Gastroesophageal sphincter (tissue), 4 donors: Measurements from ENCODE around the gene MTG1. TPM values are rescaled to one million over a fixed set of nuclear protein-coding genes. Genes with fewer than 3 reads are reported as not detected.

Experiments
- ATAC-seq: fragments of 150-250 bp; one replicate; pipeline ENCODE4 v1.9.1; 2016; ENCODE audit warnings: mild to moderate bottlenecking, moderate library complexity
- H3K27ac ChIP-seq, 4 donors: fragments of 200-600 bp; sonication (generic) in 3 of 4; 1 replicate in 3 of 4; 2 replicates in 1 of 4; pipeline ENCODE4 v1.5.1; 2016 to 2019
- H3K27me3 ChIP-seq: fragments of 200-600 bp; sonication (generic); one replicate; pipeline ENCODE4 v1.5.1; 2019
- H3K36me3 ChIP-seq, 2 donors: fragments of 200-600 bp; sonication (generic); one replicate each; pipeline ENCODE4 v1.5.1; 2019; ENCODE audit warnings: control low read depth in 1 of 2
- H3K4me1 ChIP-seq, 3 donors: fragments of 200-600 bp; sonication (generic); 1 replicate in 2 of 3; 2 replicates in 1 of 3; pipeline ENCODE4 v1.5.1; 2016 to 2019; ENCODE audit warnings: control low read depth in 2 of 3
- H3K4me3 ChIP-seq, 2 donors: fragments of 200-600 bp; sonication (generic); one replicate each; pipeline ENCODE4 v1.5.1; 2019; ENCODE audit warnings: mild to moderate bottlenecking in 1 of 2, moderate library complexity in 1 of 2
- H3K9me3 ChIP-seq, 3 donors: fragments of 200-600 bp; sonication (generic); one replicate each; pipeline ENCODE4 v1.5.1; 2017 to 2019; ENCODE audit warnings: control low read depth in 2 of 3
- EP300 ChIP-seq: sonication (generic); formaldehyde crosslinking; IDR thresholded peaks from one replicate; pipeline ENCODE4 v1.6.1; 2017; ENCODE audit warnings: antibody characterized with exemption, mild to moderate bottlenecking
- POLR2A ChIP-seq, 2 donors: fragments of 450-650 bp; IDR thresholded peaks; one replicate each; pipeline ENCODE4 v1.6.1; 2017; ENCODE audit warnings: antibody characterized with exemption in 2 of 2, mild to moderate bottlenecking in 2 of 2, moderate library complexity in 1 of 2
- POLR2AphosphoS5 ChIP-seq: sonication (generic); formaldehyde crosslinking; IDR thresholded peaks from one replicate; pipeline ENCODE4 v1.6.1; 2017; ENCODE audit warnings: antibody characterized with exemption
- WGBS, 2 donors: methylation state at CpG; one replicate each; pipeline ENCODE4 v1.1.5; 2018; ENCODE audit warnings: low coverage in 1 of 2; 5-methylcytosine and 5-hydroxymethylcytosine counted together
- total RNA-seq, 4 donors: library from RNA; depleted of rRNA; stranded (reverse); fragments of >200 nt; gene quantifications; one replicate each; pipeline ENCODE4 v1.1.0, GENCODE V29; 2016
- TF ChIP-seq, protein P1 (sequence below), 4 experiments: fragments of 200-600 bp in 2 of 4; fragments of 450-650 bp in 2 of 4; sonication (generic) in 1 of 4; IDR thresholded peaks; one replicate each; pipeline ENCODE4 v1.5.1; 2017 to 2019; ENCODE audit warnings: antibody characterized with exemption in 4 of 4, mild to moderate bottlenecking in 2 of 4, moderate library complexity in 2 of 4

Gene MTG1
- total RNA-seq, 4 donors from 2014 or later: 13.2 to 25.9 (median 18.4) TPM

DNA sequence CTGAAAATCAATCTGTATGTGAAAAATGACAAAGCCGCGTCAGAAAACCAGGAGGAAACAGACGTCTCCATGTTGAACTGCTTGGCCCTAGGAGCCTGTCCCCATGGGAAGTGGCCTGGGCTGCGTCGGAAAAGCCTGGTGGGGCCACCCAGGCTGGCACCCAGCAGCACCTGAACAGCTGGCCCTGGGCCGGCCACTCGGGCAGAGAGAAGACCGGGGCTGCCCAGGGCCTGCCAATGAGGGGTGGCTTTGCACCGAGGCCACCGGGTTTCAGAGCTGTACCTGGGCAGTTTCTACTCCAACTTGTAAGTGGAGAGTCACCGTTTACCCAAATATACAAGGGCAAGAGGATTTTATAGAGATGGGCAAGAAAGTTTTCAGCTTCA lies 35.0 kb upstream of the MTG1 start:
- ATAC-seq: no peak
- Histone ChIP-seq H3K4me1 (peaks cover 0 to 24% (median 11%) of the 10 kb centered on the region in 3 donors), H3K4me3 (no peak overlapping the region), H3K27me3 (peaks cover 37% of the 10 kb centered on the region), H3K9me3 (no peaks in the 10 kb centered on the region), H3K27ac (peak overlapping the region in 3 of 4 donors; percentile 34 to 76 (median 66)), H3K36me3 (peaks cover 0 to 37% of the 10 kb centered on the region in 2 donors)
- TF ChIP-seq EP300 (no peak), POLR2AphosphoS5 (no peak), POLR2A (IDR thresholded peaks at IDR 0.05) (no peak)
- TF ChIP-seq, protein P1, sequence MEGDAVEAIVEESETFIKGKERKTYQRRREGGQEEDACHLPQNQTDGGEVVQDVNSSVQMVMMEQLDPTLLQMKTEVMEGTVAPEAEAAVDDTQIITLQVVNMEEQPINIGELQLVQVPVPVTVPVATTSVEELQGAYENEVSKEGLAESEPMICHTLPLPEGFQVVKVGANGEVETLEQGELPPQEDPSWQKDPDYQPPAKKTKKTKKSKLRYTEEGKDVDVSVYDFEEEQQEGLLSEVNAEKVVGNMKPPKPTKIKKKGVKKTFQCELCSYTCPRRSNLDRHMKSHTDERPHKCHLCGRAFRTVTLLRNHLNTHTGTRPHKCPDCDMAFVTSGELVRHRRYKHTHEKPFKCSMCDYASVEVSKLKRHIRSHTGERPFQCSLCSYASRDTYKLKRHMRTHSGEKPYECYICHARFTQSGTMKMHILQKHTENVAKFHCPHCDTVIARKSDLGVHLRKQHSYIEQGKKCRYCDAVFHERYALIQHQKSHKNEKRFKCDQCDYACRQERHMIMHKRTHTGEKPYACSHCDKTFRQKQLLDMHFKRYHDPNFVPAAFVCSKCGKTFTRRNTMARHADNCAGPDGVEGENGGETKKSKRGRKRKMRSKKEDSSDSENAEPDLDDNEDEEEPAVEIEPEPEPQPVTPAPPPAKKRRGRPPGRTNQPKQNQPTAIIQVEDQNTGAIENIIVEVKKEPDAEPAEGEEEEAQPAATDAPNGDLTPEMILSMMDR (IDR thresholded peaks at IDR 0.05): no peak
- WGBS, 2 donors: no CpG with 5 or more reads among the region's 11 CpGs

DNA sequence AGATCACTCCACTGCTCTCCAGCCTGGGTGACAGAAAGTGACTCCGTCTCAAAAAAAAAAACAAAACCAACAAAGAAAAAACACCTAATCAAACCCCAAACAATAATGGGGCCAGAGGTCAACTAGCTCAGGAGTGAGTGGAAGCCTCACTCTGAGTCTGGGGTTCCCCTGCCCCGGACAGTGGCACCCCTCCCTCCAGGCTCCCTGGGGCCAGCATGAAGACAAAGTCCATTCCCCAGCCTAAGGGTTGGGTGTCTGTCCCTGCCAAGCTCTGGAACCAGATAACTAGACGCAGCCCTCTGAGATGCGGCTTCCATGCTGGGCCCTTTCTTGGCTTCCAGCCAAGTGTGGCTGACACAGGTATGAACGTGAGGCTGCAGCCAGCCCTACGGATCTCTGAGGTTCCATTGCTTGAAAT lies 34.4 kb upstream of the MTG1 start:
- WGBS, 2 donors: 25 to 75% methylated on average over 1 to 2 of the region's 6 CpGs
- TF ChIP-seq, protein P1 (IDR thresholded peaks at IDR 0.05): no peak
- TF ChIP-seq POLR2A (IDR thresholded peaks at IDR 0.05): no peak
- no peak for TF ChIP-seq EP300
- TF ChIP-seq POLR2AphosphoS5: no peak
- no peak overlapping the region for H3K27ac ChIP-seq
- H3K4me1 ChIP-seq: peaks cover 0 to 24% (median 11%) of the 10 kb centered on the region in 3 donors
- peaks cover 0 to 43% of the 10 kb centered on the region in 2 donors for H3K36me3 ChIP-seq
- no peak overlapping the region for H3K4me3 ChIP-seq
- no peak for ATAC-seq
- H3K27me3 ChIP-seq: peaks cover 32% of the 10 kb centered on the region
- H3K9me3 ChIP-seq: no peaks in the 10 kb centered on the region

DNA sequence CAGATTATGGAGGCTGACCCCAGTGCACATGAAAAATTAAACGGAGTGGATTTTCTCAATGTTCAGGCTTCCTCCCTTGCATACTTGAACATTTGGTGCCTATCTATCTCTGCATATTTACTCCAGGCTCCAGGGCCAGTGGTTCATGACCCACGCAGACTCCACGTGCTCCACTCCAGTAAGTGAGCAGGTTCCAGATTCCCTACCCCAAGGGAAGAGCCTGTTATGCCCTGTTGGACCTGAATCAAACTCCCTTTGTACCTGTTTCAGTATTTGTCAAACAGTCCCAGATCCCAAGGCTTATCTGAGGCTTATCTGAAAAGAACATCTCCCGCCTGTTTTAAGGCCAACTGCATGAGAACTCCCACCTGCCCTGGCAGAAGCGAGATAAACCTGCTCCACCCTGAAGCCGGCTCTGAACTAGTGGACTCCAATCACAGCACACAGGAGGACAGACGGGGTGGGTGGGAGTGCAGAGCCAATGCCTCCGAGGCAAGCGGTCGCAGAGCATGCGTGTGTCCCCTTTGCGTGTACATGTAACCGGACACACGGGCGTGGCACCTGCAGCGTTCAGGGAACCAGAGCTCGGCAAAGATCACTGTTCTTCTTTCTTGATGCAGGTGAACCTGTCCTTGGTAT lies 33.9 kb upstream of the MTG1 start:
- H3K27ac ChIP-seq: no peak overlapping the region
- H3K27me3 ChIP-seq: peaks cover 26% of the 10 kb centered on the region
- H3K4me3 ChIP-seq: no peak overlapping the region
- peaks cover 0 to 24% (median 11%) of the 10 kb centered on the region in 3 donors for H3K4me1 ChIP-seq
- ATAC-seq: no peak
- no peaks in the 10 kb centered on the region for H3K9me3 ChIP-seq
- 43 to 63% methylated on average over 3 to 4 of the region's 17 CpGs for WGBS, 2 donors
- H3K36me3 ChIP-seq: peaks cover 0 to 43% of the 10 kb centered on the region in 2 donors
- TF ChIP-seq EP300 (no peak), POLR2A (IDR thresholded peaks at IDR 0.05) (no peak), POLR2AphosphoS5 (no peak)

DNA sequence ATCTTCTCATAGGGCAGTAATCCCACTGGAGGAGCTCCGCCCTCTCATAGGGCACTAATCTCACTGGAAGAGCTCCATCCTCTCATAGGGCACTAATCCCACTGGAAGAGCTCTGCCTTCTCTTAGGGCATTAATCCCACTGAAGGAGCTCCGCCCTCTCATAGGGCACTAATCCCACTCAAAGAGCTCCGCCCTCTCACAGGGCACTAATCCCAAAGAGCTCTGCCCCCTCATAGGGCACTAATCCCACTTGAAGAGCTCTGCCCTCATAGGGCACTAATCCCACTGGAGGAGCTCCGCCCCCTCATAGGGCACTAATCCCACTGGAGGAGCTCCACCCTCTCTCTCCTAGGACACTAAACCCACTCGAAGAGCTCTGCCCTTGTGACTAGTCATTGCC lies 32.7 kb upstream of the MTG1 start:
- no peak for TF ChIP-seq EP300
- TF ChIP-seq POLR2AphosphoS5: no peak
- no peak for TF ChIP-seq POLR2A (IDR thresholded peaks at IDR 0.05)
- H3K36me3 ChIP-seq: peaks cover 0 to 48% of the 10 kb centered on the region in 2 donors
- H3K27ac ChIP-seq: no peak overlapping the region
- peaks cover 0 to 20% (median 11%) of the 10 kb centered on the region in 3 donors for H3K4me1 ChIP-seq
- 85% methylated on average over 4 of the region's 5 CpGs; no CpG with 5 or more reads in 1 of the 2 donors for WGBS, 2 donors
- no peak for ATAC-seq
- H3K4me3 ChIP-seq: no peak overlapping the region
- H3K27me3 ChIP-seq: peaks cover 15% of the 10 kb centered on the region
- H3K9me3 ChIP-seq: no peaks in the 10 kb centered on the region

DNA sequence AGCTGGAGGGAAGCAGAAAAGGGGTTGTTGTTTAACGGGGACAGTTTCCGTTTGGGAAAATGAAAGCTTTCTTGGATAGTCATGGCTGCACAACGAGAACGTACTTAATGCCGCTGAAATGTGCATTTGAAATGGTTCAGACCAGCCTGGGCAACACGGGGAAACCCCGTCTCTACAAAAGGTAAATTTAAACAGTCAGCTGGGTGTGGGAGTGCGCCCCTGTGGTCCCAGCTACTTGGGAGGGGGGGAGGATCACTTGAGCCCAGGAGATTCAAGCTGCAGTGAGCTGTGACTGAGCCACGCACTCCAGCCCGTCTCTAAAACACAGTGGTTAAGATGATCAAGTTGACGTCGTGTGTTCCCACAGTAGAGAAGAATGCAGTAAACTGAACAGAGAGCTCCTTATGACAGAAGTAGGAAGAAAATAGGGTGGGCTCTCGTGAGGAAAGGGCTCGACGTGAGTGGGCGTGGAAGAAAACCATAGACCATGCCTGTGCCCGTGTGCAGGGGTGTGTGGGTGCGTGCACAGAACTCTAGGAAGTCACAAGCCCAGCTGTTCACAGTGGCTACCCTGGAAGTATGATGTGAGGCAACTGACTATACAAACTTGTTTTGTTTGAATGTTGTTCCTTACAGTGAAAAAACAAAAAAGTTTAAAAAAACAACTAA lies 32.0 kb upstream of the MTG1 start:
- no peaks in the 10 kb centered on the region for H3K9me3 ChIP-seq
- TF ChIP-seq EP300 (no peak), POLR2A (IDR thresholded peaks at IDR 0.05) (no peak), POLR2AphosphoS5 (no peak)
- TF ChIP-seq, protein P1 (IDR thresholded peaks at IDR 0.05): no peak
- H3K27me3 ChIP-seq: peaks cover 8% of the 10 kb centered on the region
- ATAC-seq: no peak
- H3K27ac ChIP-seq: no peak overlapping the region
- WGBS, 2 donors: 76 to 78% methylated on average over 11 to 15 of the region's 18 CpGs
- no peak overlapping the region for H3K4me3 ChIP-seq
- H3K4me1 ChIP-seq: peaks cover 0 to 13% (median 7%) of the 10 kb centered on the region in 3 donors
- peaks cover 0 to 55% of the 10 kb centered on the region in 2 donors for H3K36me3 ChIP-seq
